Osteocyte (in vitro differentiated cells): Measurements from ENCODE around the gene KIF1C. TPM values are rescaled to one million over a fixed set of nuclear protein-coding genes. Genes with fewer than 3 reads are reported as not detected.

Experiments
- DNase-seq: peaks from one replicate; pipeline ENCODE4 v3.0.0; 2021; ENCODE audit warnings: mixed read lengths; ENCODE audit not compliant: unreplicated experiment; ENCODE audit errors: extremely low spot score
- H3K27ac Mint-ChIP-seq: one replicate; pipeline ENCODE4 v1.8.0; 2021; ENCODE audit warnings: mild to moderate bottlenecking, mixed read lengths; ENCODE audit not compliant: unreplicated experiment
- H3K27me3 Mint-ChIP-seq: one replicate; pipeline ENCODE4 v1.8.0; 2021; ENCODE audit warnings: mixed read lengths; ENCODE audit not compliant: unreplicated experiment
- H3K36me3 Mint-ChIP-seq: one replicate; pipeline ENCODE4 v1.8.0; 2021; ENCODE audit warnings: mixed read lengths; ENCODE audit not compliant: unreplicated experiment
- H3K4me1 Mint-ChIP-seq: one replicate; pipeline ENCODE4 v1.8.0; 2021; ENCODE audit warnings: mixed read lengths; ENCODE audit not compliant: unreplicated experiment
- H3K4me3 Mint-ChIP-seq: one replicate; pipeline ENCODE4 v1.8.0; 2021; ENCODE audit warnings: mild to moderate bottlenecking, moderate library complexity, mixed read lengths; ENCODE audit not compliant: unreplicated experiment
- H3K9me3 Mint-ChIP-seq: one replicate; pipeline ENCODE4 v1.8.0; 2021; ENCODE audit warnings: mixed read lengths; ENCODE audit not compliant: unreplicated experiment
- total RNA-seq: library from RNA; stranded (reverse); gene quantifications from 2 replicates; pipeline ENCODE4 v1.2.1, GENCODE V29; 2021
- TF ChIP-seq, protein P1 (sequence below): fragments of 200-600 bp; sonication (generic); IDR thresholded peaks from 2 replicates; pipeline ENCODE4 v1.5.0; 2021; ENCODE audit warnings: antibody characterized with exemption, mild to moderate bottlenecking, moderate library complexity

The KIF1C gene
- total RNA-seq, 1 donor from 2014 or later = 123 TPM

DNA sequence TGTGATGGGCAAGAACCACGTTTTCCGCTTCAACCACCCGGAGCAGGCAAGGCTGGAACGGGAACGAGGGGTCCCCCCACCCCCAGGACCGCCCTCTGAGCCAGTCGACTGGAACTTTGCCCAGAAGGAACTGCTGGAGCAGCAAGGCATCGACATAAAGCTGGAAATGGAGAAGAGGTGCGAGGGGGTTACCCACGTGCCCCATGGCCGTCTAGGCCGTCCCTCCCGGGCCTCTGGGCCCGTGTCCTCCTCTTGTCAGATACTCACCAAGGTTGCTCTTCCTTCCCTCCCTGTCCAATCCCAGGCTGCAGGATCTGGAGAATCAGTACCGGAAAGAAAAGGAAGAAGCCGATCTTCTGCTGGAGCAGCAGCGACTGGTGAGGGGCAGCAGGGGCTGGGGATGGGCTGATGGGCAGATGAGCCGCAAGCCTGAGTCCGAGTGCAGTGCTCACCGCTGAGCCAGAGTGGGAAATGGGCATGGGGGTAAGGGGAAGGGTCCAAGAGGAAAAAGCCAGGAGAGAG is 22.8 kb downstream of the KIF1C start:
- no peaks in the 10 kb centered on the region for H3K9me3 Mint-ChIP-seq
- TF ChIP-seq, protein P1, sequence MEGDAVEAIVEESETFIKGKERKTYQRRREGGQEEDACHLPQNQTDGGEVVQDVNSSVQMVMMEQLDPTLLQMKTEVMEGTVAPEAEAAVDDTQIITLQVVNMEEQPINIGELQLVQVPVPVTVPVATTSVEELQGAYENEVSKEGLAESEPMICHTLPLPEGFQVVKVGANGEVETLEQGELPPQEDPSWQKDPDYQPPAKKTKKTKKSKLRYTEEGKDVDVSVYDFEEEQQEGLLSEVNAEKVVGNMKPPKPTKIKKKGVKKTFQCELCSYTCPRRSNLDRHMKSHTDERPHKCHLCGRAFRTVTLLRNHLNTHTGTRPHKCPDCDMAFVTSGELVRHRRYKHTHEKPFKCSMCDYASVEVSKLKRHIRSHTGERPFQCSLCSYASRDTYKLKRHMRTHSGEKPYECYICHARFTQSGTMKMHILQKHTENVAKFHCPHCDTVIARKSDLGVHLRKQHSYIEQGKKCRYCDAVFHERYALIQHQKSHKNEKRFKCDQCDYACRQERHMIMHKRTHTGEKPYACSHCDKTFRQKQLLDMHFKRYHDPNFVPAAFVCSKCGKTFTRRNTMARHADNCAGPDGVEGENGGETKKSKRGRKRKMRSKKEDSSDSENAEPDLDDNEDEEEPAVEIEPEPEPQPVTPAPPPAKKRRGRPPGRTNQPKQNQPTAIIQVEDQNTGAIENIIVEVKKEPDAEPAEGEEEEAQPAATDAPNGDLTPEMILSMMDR = no peak
- no peak for DNase-seq
- H3K4me3 Mint-ChIP-seq = no peak overlapping the region
- peaks cover 39% of the 10 kb centered on the region for H3K36me3 Mint-ChIP-seq
- H3K4me1 Mint-ChIP-seq = no peaks in the 10 kb centered on the region
- H3K27ac Mint-ChIP-seq = no peak overlapping the region
- H3K27me3 Mint-ChIP-seq = no peaks in the 10 kb centered on the region

DNA sequence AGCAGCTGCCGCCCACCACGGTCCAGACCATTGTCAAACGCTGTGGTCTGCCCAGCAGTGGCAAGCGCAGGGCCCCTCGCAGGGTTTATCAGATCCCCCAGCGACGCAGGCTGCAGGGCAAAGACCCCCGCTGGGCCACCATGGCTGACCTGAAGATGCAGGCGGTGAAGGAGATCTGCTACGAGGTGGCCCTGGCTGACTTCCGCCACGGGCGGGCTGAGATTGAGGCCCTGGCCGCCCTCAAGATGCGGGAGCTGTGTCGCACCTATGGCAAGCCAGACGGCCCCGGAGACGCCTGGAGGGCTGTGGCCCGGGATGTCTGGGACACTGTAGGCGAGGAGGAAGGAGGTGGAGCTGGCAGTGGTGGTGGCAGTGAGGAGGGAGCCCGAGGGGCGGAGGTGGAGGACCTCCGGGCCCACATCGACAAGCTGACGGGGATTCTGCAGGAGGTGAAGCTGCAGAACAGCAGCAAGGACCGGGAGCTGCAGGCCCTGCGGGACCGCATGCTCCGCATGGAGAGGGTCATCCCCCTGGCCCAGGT is 24.5 kb downstream of the KIF1C start:
- Mint-ChIP-seq H3K9me3 (no peaks in the 10 kb centered on the region), H3K27me3 (no peaks in the 10 kb centered on the region), H3K36me3 (peaks cover 36% of the 10 kb centered on the region), H3K27ac (no peak overlapping the region), H3K4me1 (no peaks in the 10 kb centered on the region), H3K4me3 (no peak overlapping the region)
- DNase-seq = no peak
- TF ChIP-seq, protein P1 = no peak

DNA sequence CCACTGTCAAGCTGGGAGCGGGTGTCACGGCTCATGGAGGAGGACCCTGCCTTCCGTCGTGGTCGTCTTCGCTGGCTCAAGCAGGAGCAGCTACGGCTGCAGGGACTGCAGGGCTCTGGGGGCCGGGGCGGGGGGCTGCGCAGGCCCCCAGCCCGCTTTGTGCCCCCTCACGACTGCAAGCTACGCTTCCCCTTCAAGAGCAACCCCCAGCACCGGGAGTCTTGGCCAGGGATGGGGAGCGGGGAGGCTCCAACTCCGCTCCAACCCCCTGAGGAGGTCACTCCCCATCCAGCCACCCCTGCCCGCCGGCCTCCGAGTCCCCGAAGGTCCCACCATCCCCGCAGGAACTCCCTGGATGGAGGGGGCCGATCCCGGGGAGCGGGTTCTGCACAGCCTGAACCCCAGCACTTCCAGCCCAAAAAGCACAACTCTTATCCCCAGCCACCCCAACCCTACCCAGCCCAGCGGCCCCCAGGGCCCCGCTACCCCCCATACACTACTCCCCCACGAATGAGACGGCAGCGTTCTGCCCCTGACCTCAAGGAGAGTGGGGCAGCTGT is 25.9 kb downstream of the KIF1C start:
- DNase-seq = no peak
- no peak overlapping the region for H3K4me3 Mint-ChIP-seq
- no peaks in the 10 kb centered on the region for H3K4me1 Mint-ChIP-seq
- TF ChIP-seq, protein P1 = no peak
- no peaks in the 10 kb centered on the region for H3K9me3 Mint-ChIP-seq
- H3K27me3 Mint-ChIP-seq = no peaks in the 10 kb centered on the region
- H3K27ac Mint-ChIP-seq = no peak overlapping the region
- H3K36me3 Mint-ChIP-seq = peaks cover 36% of the 10 kb centered on the region

DNA sequence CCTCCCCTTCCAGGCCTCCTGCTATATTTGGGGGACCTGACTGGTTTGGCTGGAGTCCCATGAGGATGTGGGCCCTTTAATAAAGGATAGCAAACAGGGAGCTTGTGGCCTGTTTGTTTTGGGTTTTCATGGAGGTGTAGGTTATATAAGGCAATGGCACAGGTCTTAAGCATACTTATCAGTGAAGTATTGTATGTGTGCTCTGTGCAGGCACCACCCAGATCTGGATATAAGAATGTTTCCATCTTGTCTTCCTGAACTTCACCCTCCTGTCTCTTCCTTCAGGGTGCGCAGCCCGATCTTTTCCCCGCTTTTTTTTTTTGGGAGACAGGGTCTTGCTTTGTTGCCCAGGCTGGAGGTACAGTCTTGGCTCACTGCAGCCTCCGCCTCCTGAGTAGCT is 26.9 kb downstream of the KIF1C start:
- TF ChIP-seq, protein P1 = no peak
- H3K4me3 Mint-ChIP-seq = no peak overlapping the region
- no peaks in the 10 kb centered on the region for H3K27me3 Mint-ChIP-seq
- no peaks in the 10 kb centered on the region for H3K9me3 Mint-ChIP-seq
- H3K4me1 Mint-ChIP-seq = no peaks in the 10 kb centered on the region
- no peak overlapping the region for H3K27ac Mint-ChIP-seq
- peaks cover 30% of the 10 kb centered on the region for H3K36me3 Mint-ChIP-seq
- DNase-seq = no peak

DNA sequence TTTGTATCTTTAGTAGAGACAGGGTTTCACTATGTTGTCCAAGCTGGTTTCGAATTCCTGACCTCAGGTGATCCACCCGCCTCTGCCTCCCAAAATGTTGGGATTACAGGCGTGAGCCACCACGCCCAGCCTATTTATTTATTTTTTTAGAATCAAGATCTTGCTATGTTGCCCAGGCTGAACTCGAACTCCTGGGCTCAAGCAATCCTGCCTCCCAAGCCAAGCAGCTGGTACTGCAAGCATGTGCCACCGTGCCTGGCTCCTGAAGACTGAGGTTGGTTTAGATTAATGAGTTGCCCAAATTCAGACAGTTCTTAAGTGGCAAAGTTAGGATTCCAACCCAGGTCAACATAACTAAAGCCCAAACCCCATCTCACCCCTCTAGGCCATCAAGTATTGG is 29.5 kb downstream of the KIF1C start:
- peaks cover 8% of the 10 kb centered on the region for H3K36me3 Mint-ChIP-seq
- peaks cover 5% of the 10 kb centered on the region for H3K4me1 Mint-ChIP-seq
- H3K27me3 Mint-ChIP-seq = no peaks in the 10 kb centered on the region
- no peak overlapping the region for H3K27ac Mint-ChIP-seq
- no peaks in the 10 kb centered on the region for H3K9me3 Mint-ChIP-seq
- DNase-seq = no peak
- TF ChIP-seq, protein P1 = no peak
- H3K4me3 Mint-ChIP-seq = no peak overlapping the region
